IPS DF 4.7 (cell line): ENCODE data around the gene BDH1.

Experiments
- DNase-seq: peaks from one replicate; pipeline ENCODE4 v3.0.0-alpha.2; 2013; ENCODE audit warnings: low spot score; ENCODE audit errors: extremely low read depth

Gene BDH1

GRCh38 chr3:197462808-197463207 is 93.0 kb downstream of the BDH1 start:
- DNase-seq: no peak

- DNase-seq: no peak
Observed at GRCh38 chr3:197460639-197461038, 95.1 kb downstream of the BDH1 start.

GRCh38 chr3:197460002-197460401 is 95.8 kb downstream of the BDH1 start:
- no peak for DNase-seq
